NB4 (cell line): Measurements from ENCODE around the gene PRKCE.

Source experiments
- DNase-seq: peaks from one replicate; pipeline ENCODE4 v3.0.0; 2010; ENCODE audit warnings: low read depth
- H3K4me3 ChIP-seq: one replicate; pipeline ENCODE4 v1.5.1; 2011; ENCODE audit warnings: mild to moderate bottlenecking, low read depth, low read length, moderate library complexity
- CTCF ChIP-seq: IDR thresholded peaks from one replicate; pipeline ENCODE4 v1.5.1; 2012; ENCODE audit warnings: low read depth, low read length
- MAX ChIP-seq: IDR thresholded peaks from 2 replicates; pipeline ENCODE4 v1.6.1; 2011; ENCODE audit warnings: low read depth, low read length
- MYC ChIP-seq: IDR thresholded peaks from 2 replicates; pipeline ENCODE4 v1.6.1; 2011; ENCODE audit warnings: low read depth, low read length
- POLR2A ChIP-seq: IDR thresholded peaks from 2 replicates; pipeline ENCODE4 v1.6.1; 2011; ENCODE audit warnings: mild to moderate bottlenecking; ENCODE audit not compliant: insufficient read length; ENCODE audit errors: extremely low read depth

PRKCE gene

GRCh38 chr2:45942237-45942738 lies 290.8 kb downstream of the PRKCE start:
- no peak overlapping the region for H3K4me3 ChIP-seq
- no peak for DNase-seq
- TF ChIP-seq MAX (no peak), POLR2A (no peak), MYC (no peak), CTCF (no peak)

- TF ChIP-seq CTCF (peak; percentile 6), MAX (no peak), MYC (no peak), POLR2A (no peak)
- DNase-seq, result no peak
- H3K4me3 ChIP-seq, result no peak overlapping the region
These were observed 292.0 kb downstream of the PRKCE start for GRCh38 chr2:45943219-45944044.

- no peak for DNase-seq
- TF ChIP-seq CTCF (no peak), POLR2A (no peak), MAX (no peak), MYC (no peak)
- H3K4me3 ChIP-seq, result no peak overlapping the region
These were observed 292.6 kb downstream of the PRKCE start for GRCh38 chr2:45944074-45944473.

GRCh38 chr2:45945302-45945717 lies 293.8 kb downstream of the PRKCE start:
- DNase-seq, result no peak
- TF ChIP-seq MYC (no peak), POLR2A (no peak), CTCF (no peak), MAX (no peak)
- no peak overlapping the region for H3K4me3 ChIP-seq

GRCh38 chr2:45946023-45946422 lies 294.5 kb downstream of the PRKCE start:
- TF ChIP-seq CTCF, result no peak
- DNase-seq, result no peak

GRCh38 chr2:45950606-45951005 lies 299.1 kb downstream of the PRKCE start:
- no peak overlapping the region for H3K4me3 ChIP-seq
- no peak for DNase-seq
- TF ChIP-seq POLR2A (no peak), CTCF (no peak), MAX (no peak), MYC (no peak)

More at GRCh38 chr2:45946023-45946422, 294.5 kb downstream of the PRKCE start:
- no peak overlapping the region for H3K4me3 ChIP-seq
